Neural progenitor cell (in vitro differentiated cells): Measurements from ENCODE around the gene GPI. TPM values are rescaled to one million over a fixed set of nuclear protein-coding genes. Genes with fewer than 3 reads are reported as not detected.
A peak's percentile ranks its signal among the peaks of the same experiment; 100 is the strongest.

Source experiments
- DNase-seq: peaks from one replicate; pipeline ENCODE4 v3.0.0-alpha.2; 2016; ENCODE audit warnings: low spot score
- H2AFZ ChIP-seq: fragments of 200-600 bp; sonication (generic); replicated peaks from 2 replicates; pipeline ENCODE4 v1.6.1; 2016; ENCODE audit warnings: antibody characterized with exemption
- H3F3A ChIP-seq: fragments of 200-600 bp; sonication (generic); 2 replicates; pipeline ENCODE4 v1.6.1; 2016; ENCODE audit warnings: antibody characterized with exemption, low read depth
- H3K27ac ChIP-seq: fragments of 200-600 bp; sonication (generic); 2 replicates; pipeline ENCODE4 v1.5.1; 2016; ENCODE audit warnings: mild to moderate bottlenecking
- H3K27me3 ChIP-seq: fragments of 200-600 bp; sonication (generic); 2 replicates; pipeline ENCODE4 v1.6.1; 2016; ENCODE audit warnings: mild to moderate bottlenecking, moderate library complexity
- H3K36me3 ChIP-seq: fragments of 200-600 bp; sonication (generic); 2 replicates; pipeline ENCODE4 v1.5.1; 2016
- H3K4me1 ChIP-seq: fragments of 200-600 bp; sonication (generic); 2 replicates; pipeline ENCODE4 v1.6.1; 2016; ENCODE audit warnings: mixed run types
- H3K4me2 ChIP-seq: fragments of 200-600 bp; sonication (generic); 2 replicates; pipeline ENCODE4 v1.6.1; 2016
- H3K4me3 ChIP-seq: fragments of 200-600 bp; sonication (generic); 2 replicates; pipeline ENCODE4 v1.5.1; 2016
- H3K79me2 ChIP-seq: fragments of 200-600 bp; sonication (generic); 2 replicates; pipeline ENCODE4 v1.6.1; 2016; ENCODE audit warnings: low read depth
- H3K9ac ChIP-seq: fragments of 200-600 bp; sonication (generic); 2 replicates; pipeline ENCODE4 v1.6.1; 2016
- H3K9me3 ChIP-seq: fragments of 200-600 bp; sonication (generic); 2 replicates; pipeline ENCODE4 v1.5.1; 2016; ENCODE audit warnings: low read depth
- H4K20me1 ChIP-seq: fragments of 200-600 bp; sonication (generic); 2 replicates; pipeline ENCODE4 v1.6.1; 2016; ENCODE audit warnings: low read depth
- H3K27ac Mint-ChIP-seq: 3 replicates; pipeline ENCODE4 v1.8.0; 2021; ENCODE audit warnings: mixed read lengths
- H3K27me3 Mint-ChIP-seq: 2 replicates; pipeline ENCODE4 v1.8.0; 2022; ENCODE audit warnings: low read depth, mild to moderate bottlenecking, inconsistent platforms, moderate library complexity, mixed read lengths; ENCODE audit not compliant: insufficient read depth
- H3K36me3 Mint-ChIP-seq: 3 replicates; pipeline ENCODE4 v1.8.0; 2021; ENCODE audit warnings: mixed read lengths
- H3K4me1 Mint-ChIP-seq: 3 replicates; pipeline ENCODE4 v1.8.0; 2021; ENCODE audit warnings: mixed read lengths
- H3K4me3 Mint-ChIP-seq: 3 replicates; pipeline ENCODE4 v1.8.0; 2021; ENCODE audit warnings: mild to moderate bottlenecking, moderate library complexity, mixed read lengths
- H3K9me3 Mint-ChIP-seq: 3 replicates; pipeline ENCODE4 v1.8.0; 2020; ENCODE audit warnings: mixed read lengths
- CTCF ChIP-seq: fragments of 200-600 bp; sonication (generic); IDR thresholded peaks from 2 replicates; pipeline ENCODE4 v1.5.1; 2017; ENCODE audit warnings: antibody characterized with exemption, mild to moderate bottlenecking
- EZH2 ChIP-seq: fragments of 200-600 bp; sonication (generic); IDR thresholded peaks from 2 replicates; pipeline ENCODE4 v1.6.1; 2017; ENCODE audit warnings: antibody characterized with exemption, mild to moderate bottlenecking, moderate library complexity
- EZH2phosphoT487 ChIP-seq: fragments of 200-600 bp; sonication (generic); IDR thresholded peaks from 2 replicates; pipeline ENCODE4 v1.6.1; 2017; ENCODE audit warnings: antibody characterized with exemption
- total RNA-seq: library from RNA; depleted of rRNA; stranded (reverse); fragments of >200 nt; gene quantifications from 2 replicates; pipeline ENCODE4 v1.2.3, GENCODE V29; 2015; ENCODE audit warnings: low replicate concordance

The GPI gene
- total RNA-seq, 1 donor from 2014 or later, result 109 TPM

- H3K79me2 ChIP-seq, result peaks cover 36% of the 10 kb centered on the region
- Mint-ChIP-seq H3K9me3 (no peaks in the 10 kb centered on the region), H3K27ac (no peak overlapping the region), H3K4me1 (peaks cover 19% of the 10 kb centered on the region), H3K4me3 (no peak overlapping the region), H3K36me3 (peaks cover 5% of the 10 kb centered on the region), H3K27me3 (no peaks in the 10 kb centered on the region)
- H3K4me1 ChIP-seq, result peaks cover 16% of the 10 kb centered on the region
- no peak overlapping the region for H3K4me2 ChIP-seq
- H4K20me1 ChIP-seq, result peaks cover 24% of the 10 kb centered on the region
- no peak for DNase-seq
- H3K27me3 ChIP-seq, result no peaks in the 10 kb centered on the region
- no peak overlapping the region for H3K4me3 ChIP-seq
- no peak overlapping the region for H3K9ac ChIP-seq
- H3K27ac ChIP-seq, result no peak overlapping the region
- TF ChIP-seq CTCF, result no peak
- TF ChIP-seq EZH2phosphoT487, result no peak
- TF ChIP-seq EZH2, result no peak
- H3K36me3 ChIP-seq, result no peaks in the 10 kb centered on the region
- H2AFZ ChIP-seq, result no peak overlapping the region
- H3F3A ChIP-seq, result peaks cover 21% of the 10 kb centered on the region
- no peaks in the 10 kb centered on the region for H3K9me3 ChIP-seq
Measured at GRCh38 chr19:34426096-34426661, 61.2 kb downstream of the GPI start.

- H3K27ac Mint-ChIP-seq, result peak overlapping the region; percentile 93
Measured at GRCh38 chr19:34428549-34429285, 63.7 kb downstream of the GPI start.

GRCh38 chr19:34429553-34429952 lies 64.6 kb downstream of the GPI start:
- Histone ChIP-seq H2AFZ (no peak overlapping the region), H3K4me3 (peak overlapping the region; percentile 89), H3K27me3 (no peaks in the 10 kb centered on the region), H3K27ac (no peak overlapping the region), H3F3A (peaks cover 21% of the 10 kb centered on the region), H3K4me1 (peaks cover 23% of the 10 kb centered on the region), H3K79me2 (peaks cover 70% of the 10 kb centered on the region), H3K9ac (no peak overlapping the region), H3K9me3 (no peaks in the 10 kb centered on the region), H4K20me1 (peaks cover 58% of the 10 kb centered on the region), H3K36me3 (peaks cover 6% of the 10 kb centered on the region), H3K4me2 (peak overlapping the region; percentile 89)
- no peak for DNase-seq
- Mint-ChIP-seq H3K27me3 (no peaks in the 10 kb centered on the region), H3K9me3 (no peaks in the 10 kb centered on the region), H3K27ac (no peak overlapping the region), H3K36me3 (peaks cover 18% of the 10 kb centered on the region), H3K4me1 (peaks cover 21% of the 10 kb centered on the region), H3K4me3 (peak overlapping the region; percentile 99)
- TF ChIP-seq CTCF (no peak), EZH2 (no peak), EZH2phosphoT487 (no peak)

More at GRCh38 chr19:34428549-34429285, 63.7 kb downstream of the GPI start:
- peaks cover 61% of the 10 kb centered on the region for H3K79me2 ChIP-seq
- Mint-ChIP-seq H3K4me3 (peak overlapping the region; percentile 99), H3K4me1 (peaks cover 21% of the 10 kb centered on the region), H3K36me3 (peaks cover 13% of the 10 kb centered on the region), H3K27me3 (no peaks in the 10 kb centered on the region), H3K9me3 (no peaks in the 10 kb centered on the region)
- peak overlapping the region; percentile 91 for H2AFZ ChIP-seq
- no peaks in the 10 kb centered on the region for H3K36me3 ChIP-seq
- H3K4me1 ChIP-seq, result peaks cover 23% of the 10 kb centered on the region
- peak; percentile 61 for DNase-seq
- H3K27me3 ChIP-seq, result no peaks in the 10 kb centered on the region
- TF ChIP-seq EZH2phosphoT487 (no peak), EZH2 (no peak), CTCF (no peak)
- H3K4me2 ChIP-seq, result peak overlapping the region; percentile 89
- peak overlapping the region; percentile 89 for H3K4me3 ChIP-seq
- peaks cover 50% of the 10 kb centered on the region for H4K20me1 ChIP-seq
- peaks cover 21% of the 10 kb centered on the region for H3F3A ChIP-seq
- H3K9ac ChIP-seq, result peak overlapping the region; percentile 93
- H3K9me3 ChIP-seq, result no peaks in the 10 kb centered on the region
- peak overlapping the region; percentile 72 for H3K27ac ChIP-seq
